PFSK-1 (cell line): ENCODE measurements around the gene SCN8A.

Experiments
- FOXP2 ChIP-seq: optimal IDR thresholded peaks from 2 replicates; pipeline ENCODE3; 2011; ENCODE audit warnings: borderline replicate concordance, control low read depth, inconsistent platforms; ENCODE audit not compliant: insufficient read depth; ENCODE audit errors: extremely low read length, extremely low read depth
- POLR2AphosphoS5 ChIP-seq: IDR thresholded peaks from 2 replicates; pipeline ENCODE4 v1.6.1; 2012; ENCODE audit warnings: low read depth, mild to moderate bottlenecking, control low read depth, low read length, moderate library complexity
- REST ChIP-seq, 2 experiments: IDR thresholded peaks; 2 replicates each; pipeline versions ENCODE4 v1.6.1 to v1.8.0; 2011 to 2012; ENCODE audit warnings: low read depth in 2 of 2, low read length in 2 of 2, control low read depth in 1 of 2, inconsistent platforms in 1 of 2, mild to moderate bottlenecking in 1 of 2, moderate library complexity in 1 of 2; ENCODE audit not compliant: insufficient read depth in 1 of 2
- SIN3A ChIP-seq: IDR thresholded peaks from 2 replicates; pipeline ENCODE4 v1.6.1; 2012; ENCODE audit warnings: mild to moderate bottlenecking, low read length, moderate library complexity, borderline replicate concordance; ENCODE audit not compliant: insufficient read depth
- TAF1 ChIP-seq: IDR thresholded peaks from 2 replicates; pipeline ENCODE4 v1.6.1; 2012; ENCODE audit warnings: low read length, control low read depth, borderline replicate concordance; ENCODE audit not compliant: insufficient read depth

SCN8A gene

DNA sequence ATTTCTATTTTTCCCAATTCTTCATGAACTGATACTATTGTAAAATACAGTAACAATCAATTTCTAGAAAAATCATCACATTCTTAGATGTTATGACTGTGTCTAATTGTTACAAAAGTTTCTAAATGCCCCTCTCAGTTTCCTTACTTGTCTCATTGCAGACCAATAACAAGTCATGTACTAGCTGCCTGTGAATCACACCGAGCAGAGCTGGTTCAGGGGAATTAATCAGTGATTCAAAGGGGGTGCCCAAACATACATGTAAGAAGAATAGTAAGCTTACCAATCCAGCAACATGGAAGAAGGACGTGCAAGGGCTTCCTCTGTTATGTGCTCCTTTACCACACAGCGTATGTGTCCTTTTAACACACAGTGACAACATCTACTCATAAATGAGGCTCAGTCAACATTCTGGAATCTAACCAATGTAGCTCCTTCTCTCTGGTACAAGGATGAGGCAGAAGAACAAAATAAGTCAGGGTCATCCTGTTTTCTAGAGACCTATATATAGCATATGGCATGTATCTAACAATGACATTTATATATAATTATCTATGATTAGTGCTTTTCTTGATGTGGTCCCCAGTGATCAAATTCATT, 126.4 kb downstream of the SCN8A start:
- TF ChIP-seq POLR2AphosphoS5, result no peak
- TF ChIP-seq FOXP2, result no peak
- no peak for TF ChIP-seq TAF1
- no peak for TF ChIP-seq SIN3A
- no peak for TF ChIP-seq REST (IDR thresholded peaks at IDR 0.05; ENCODE audit: insufficient read depth in 1 of 2, low read depth in 2 of 2, low read length in 2 of 2)

DNA sequence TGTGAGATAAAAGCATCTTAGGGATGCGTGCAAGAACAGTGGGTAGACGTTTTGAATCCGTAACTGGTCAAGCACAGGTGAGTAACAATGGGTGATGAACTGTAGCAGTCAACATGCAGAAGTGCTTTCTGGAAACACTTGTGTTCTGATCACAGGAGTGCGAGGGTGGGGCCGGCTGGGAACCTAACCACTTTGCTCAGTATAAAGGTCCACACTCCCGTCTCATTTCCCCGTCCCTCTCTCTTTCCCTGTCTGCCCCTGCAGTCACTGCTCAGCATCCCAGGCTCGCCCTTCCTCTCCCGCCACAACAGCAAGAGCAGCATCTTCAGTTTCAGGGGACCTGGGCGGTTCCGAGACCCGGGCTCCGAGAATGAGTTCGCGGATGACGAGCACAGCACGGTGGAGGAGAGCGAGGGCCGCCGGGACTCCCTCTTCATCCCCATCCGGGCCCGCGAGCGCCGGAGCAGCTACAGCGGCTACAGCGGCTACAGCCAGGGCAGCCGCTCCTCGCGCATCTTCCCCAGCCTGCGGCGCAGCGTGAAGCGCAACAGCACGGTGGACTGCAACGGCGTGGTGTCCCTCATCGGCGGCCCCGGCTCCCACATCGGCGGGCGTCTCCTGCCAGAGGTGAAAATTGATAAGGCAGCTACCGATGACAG, 130.4 kb downstream of the SCN8A start:
- TF ChIP-seq POLR2AphosphoS5 (no peak), REST (IDR thresholded peaks at IDR 0.05; ENCODE audit: insufficient read depth in 1 of 2, low read depth in 2 of 2, low read length in 2 of 2) (no peak), FOXP2 (no peak), TAF1 (no peak), SIN3A (no peak)

DNA sequence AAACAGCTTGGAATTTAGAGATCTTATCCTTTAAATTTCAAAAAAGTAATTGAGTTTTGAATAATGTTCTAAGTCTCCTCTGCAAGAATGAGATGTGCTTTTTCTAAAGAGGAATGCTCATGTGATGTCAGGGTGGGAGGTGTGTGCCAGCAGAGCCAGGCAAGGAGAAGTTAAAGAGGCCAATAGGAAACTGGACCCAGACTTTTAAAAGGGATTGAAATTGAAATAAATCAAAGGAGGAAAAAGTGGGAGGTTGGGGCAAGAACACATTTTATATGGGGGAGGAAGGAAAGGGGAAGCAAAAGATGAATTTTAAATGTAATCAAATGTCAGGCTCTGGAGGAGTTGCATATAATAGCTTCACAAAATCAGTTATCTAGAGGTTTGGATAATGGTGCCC, 131.4 kb downstream of the SCN8A start:
- TF ChIP-seq POLR2AphosphoS5 (no peak), TAF1 (no peak), SIN3A (no peak), REST (IDR thresholded peaks at IDR 0.05; ENCODE audit: insufficient read depth in 1 of 2, low read depth in 2 of 2, low read length in 2 of 2) (no peak), FOXP2 (no peak)

DNA sequence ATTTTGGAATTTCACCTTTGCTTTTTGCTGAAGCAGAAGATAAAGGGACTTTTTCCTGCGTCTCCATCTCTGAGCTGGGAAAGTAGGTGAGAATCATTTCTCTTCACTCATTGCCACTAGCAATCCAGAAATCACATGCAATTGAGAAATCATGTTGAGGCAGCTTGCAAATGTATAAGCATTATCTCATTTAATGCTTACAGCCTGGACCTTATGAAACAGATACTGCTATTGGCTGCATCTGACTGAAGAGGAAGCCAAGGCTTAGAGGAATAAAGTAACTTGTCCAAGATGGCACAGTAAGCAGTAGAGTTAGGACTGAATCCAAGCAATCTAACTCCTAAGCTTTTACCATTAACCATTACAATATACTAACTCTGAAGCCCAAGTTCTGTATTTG, 135.1 kb downstream of the SCN8A start:
- TF ChIP-seq FOXP2, result no peak
- TF ChIP-seq SIN3A, result no peak
- no peak for TF ChIP-seq REST (IDR thresholded peaks at IDR 0.05; ENCODE audit: insufficient read depth in 1 of 2, low read depth in 2 of 2, low read length in 2 of 2)
- no peak for TF ChIP-seq POLR2AphosphoS5
- no peak for TF ChIP-seq TAF1

DNA sequence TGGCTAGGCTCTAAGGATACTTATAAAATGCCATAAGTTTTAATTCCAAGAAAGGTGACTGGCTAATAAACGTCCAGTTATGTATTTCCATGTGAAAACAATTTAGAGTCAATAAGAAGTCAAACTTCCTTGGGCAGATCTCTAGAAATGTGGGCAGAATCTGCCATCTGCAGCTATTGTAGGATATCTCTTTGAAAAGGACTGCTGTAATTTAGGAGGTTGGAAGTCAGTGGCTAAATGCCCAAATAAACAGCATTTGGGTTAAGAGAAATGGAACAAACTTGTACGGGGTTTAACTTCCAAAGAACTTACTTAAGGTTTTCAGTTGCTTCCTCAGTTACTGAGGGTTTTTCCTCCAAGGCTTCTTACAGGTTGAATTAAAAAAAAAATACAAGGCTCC, 135.9 kb downstream of the SCN8A start:
- TF ChIP-seq SIN3A (no peak), REST (IDR thresholded peaks at IDR 0.05; ENCODE audit: insufficient read depth in 1 of 2, low read depth in 2 of 2, low read length in 2 of 2) (no peak), TAF1 (no peak), POLR2AphosphoS5 (no peak), FOXP2 (no peak)
